Measurements from ENCODE around the gene LCN12. TPM values are rescaled to one million over a fixed set of nuclear protein-coding genes. Genes with fewer than 3 reads are reported as not detected.

LCN12 gene
- total and polyA plus RNA-seq, 3 experiments from 2014 or later, result 0.85 to 1.3 TPM; not detected in 1

GRCh38 chr9:136928591-136928990 lies 23.5 kb upstream of the LCN12 start:
- Histone ChIP-seq H3K27me3 (ENCODE audit: insufficient read depth, low read length, poor library complexity, severe bottlenecking) (no peaks in the 10 kb centered on the region), H3K27ac (ENCODE audit: low read depth, low read length) (no peak overlapping the region), H3K36me3 (ENCODE audit: insufficient read depth, low read length) (no peaks in the 10 kb centered on the region), H3K4me1 (ENCODE audit: insufficient read depth, low read length) (no peaks in the 10 kb centered on the region), H3K9me3 (ENCODE audit: low read length) (no peaks in the 10 kb centered on the region), H3K4me3 (ENCODE audit: low read length) (no peak overlapping the region)
- Mint-ChIP-seq H3K4me3 (no peak overlapping the region), H3K9me3 (no peaks in the 10 kb centered on the region), H3K27me3 (no peaks in the 10 kb centered on the region), H3K36me3 (peaks cover 0 to 39% (median 5%) of the 10 kb centered on the region in 3 donors), H3K27ac (peak overlapping the region in 4 of 8 donors; percentile 23 to 60 (median 30)), H3K4me1 (peaks cover 0 to 9% (median 8%) of the 10 kb centered on the region in 3 donors)
- no peak for DNase-seq
- POLR2A ChIA-PET, result interaction anchor here (0.6 kb wide), 2 partner anchors 21 to 68 kb away, joined by 4 read pairs; partner anchors contain the start of gene CLIC3
- CTCF ChIA-PET, result no interaction called here

GRCh38 chr9:136930014-136930413 lies 22.1 kb upstream of the LCN12 start:
- Histone ChIP-seq H3K9me3 (ENCODE audit: low read length) (no peaks in the 10 kb centered on the region), H3K4me1 (ENCODE audit: insufficient read depth, low read length) (no peaks in the 10 kb centered on the region), H3K27me3 (ENCODE audit: insufficient read depth, low read length, poor library complexity, severe bottlenecking) (no peaks in the 10 kb centered on the region), H3K27ac (ENCODE audit: low read depth, low read length) (no peak overlapping the region), H3K36me3 (ENCODE audit: insufficient read depth, low read length) (no peaks in the 10 kb centered on the region), H3K4me3 (ENCODE audit: low read length) (no peak overlapping the region)
- DNase-seq, result no peak
- H3K4me3 Mint-ChIP-seq, result no peak overlapping the region
- H3K4me1 Mint-ChIP-seq, result peaks cover 0 to 9% (median 8%) of the 10 kb centered on the region in 3 donors
- peak overlapping the region in 2 of 8 donors; percentile 50 to 85 for H3K27ac Mint-ChIP-seq
- ChIA-PET CTCF (interaction anchor here (1.2 to 2.0 kb wide), 2 partner anchors 12 to 88 kb away, joined by 4 to 5 read pairs; partner anchors contain the start of gene AJM1), POLR2A (no interaction called here)
- H3K9me3 Mint-ChIP-seq, result no peaks in the 10 kb centered on the region
- H3K27me3 Mint-ChIP-seq, result no peaks in the 10 kb centered on the region
- peaks cover 0 to 28% (median 5%) of the 10 kb centered on the region in 3 donors for H3K36me3 Mint-ChIP-seq

- H3K4me3 Mint-ChIP-seq, result no peak overlapping the region
- peaks cover 0 to 17% (median 5%) of the 10 kb centered on the region in 3 donors for H3K36me3 Mint-ChIP-seq
- no peak overlapping the region for H3K4me3 ChIP-seq (ENCODE audit: low read length)
- ChIA-PET POLR2A (no interaction called here), CTCF (interaction anchor here (2.0 kb wide), 1 partner anchor 13 kb away, joined by 5 read pairs; no protein-coding TSS in a partner anchor)
- no peaks in the 10 kb centered on the region for H3K36me3 ChIP-seq (ENCODE audit: insufficient read depth, low read length)
- no peaks in the 10 kb centered on the region for H3K27me3 Mint-ChIP-seq
- no peaks in the 10 kb centered on the region for H3K27me3 ChIP-seq (ENCODE audit: insufficient read depth, low read length, poor library complexity, severe bottlenecking)
- H3K4me1 ChIP-seq (ENCODE audit: insufficient read depth, low read length), result no peaks in the 10 kb centered on the region
- no peaks in the 10 kb centered on the region for H3K9me3 Mint-ChIP-seq
- peak overlapping the region in 6 of 8 donors; percentile 32 to 72 (median 48) for H3K27ac Mint-ChIP-seq
- peak in 1 of 5 donors; percentile 12 for DNase-seq
- H3K4me1 Mint-ChIP-seq, result peaks cover 5 to 14% (median 10%) of the 10 kb centered on the region in 3 donors
- no peak overlapping the region for H3K27ac ChIP-seq (ENCODE audit: low read depth, low read length)
- H3K9me3 ChIP-seq (ENCODE audit: low read length), result no peaks in the 10 kb centered on the region
Observed at GRCh38 chr9:136931611-136932130, 20.4 kb upstream of the LCN12 start.

GRCh38 chr9:136934277-136934676 lies 17.8 kb upstream of the LCN12 start:
- Mint-ChIP-seq H3K27me3 (no peaks in the 10 kb centered on the region), H3K36me3 (peaks cover 3 to 5% (median 4%) of the 10 kb centered on the region in 3 donors), H3K4me3 (peak overlapping the region in 1 of 7 donors; percentile 13), H3K27ac (peak overlapping the region in 3 of 8 donors; percentile 27 to 40 (median 39)), H3K4me1 (peaks cover 9 to 10% (median 9%) of the 10 kb centered on the region in 3 donors), H3K9me3 (no peaks in the 10 kb centered on the region)
- no peak for DNase-seq
- ChIA-PET CTCF (no interaction called here), POLR2A (no interaction called here)
- Histone ChIP-seq H3K4me1 (ENCODE audit: insufficient read depth, low read length) (no peaks in the 10 kb centered on the region), H3K27me3 (ENCODE audit: insufficient read depth, low read length, poor library complexity, severe bottlenecking) (no peaks in the 10 kb centered on the region), H3K4me3 (ENCODE audit: low read length) (no peak overlapping the region), H3K27ac (ENCODE audit: low read depth, low read length) (no peak overlapping the region), H3K9me3 (ENCODE audit: low read length) (no peaks in the 10 kb centered on the region), H3K36me3 (ENCODE audit: insufficient read depth, low read length) (no peaks in the 10 kb centered on the region)

GRCh38 chr9:136935651-136936050 lies 16.4 kb upstream of the LCN12 start:
- Histone ChIP-seq H3K36me3 (ENCODE audit: insufficient read depth, low read length) (no peaks in the 10 kb centered on the region), H3K9me3 (ENCODE audit: low read length) (no peaks in the 10 kb centered on the region), H3K4me3 (ENCODE audit: low read length) (no peak overlapping the region), H3K4me1 (ENCODE audit: insufficient read depth, low read length) (no peaks in the 10 kb centered on the region), H3K27ac (ENCODE audit: low read depth, low read length) (no peak overlapping the region), H3K27me3 (ENCODE audit: insufficient read depth, low read length, poor library complexity, severe bottlenecking) (no peaks in the 10 kb centered on the region)
- H3K27me3 Mint-ChIP-seq, result no peaks in the 10 kb centered on the region
- no peak overlapping the region for H3K27ac Mint-ChIP-seq
- ChIA-PET POLR2A (no interaction called here), CTCF (interaction anchor here (0.7 to 2.5 kb wide), 2 partner anchors 100 to 148 kb away, joined by 3 to 11 read pairs; no protein-coding TSS in a partner anchor)
- DNase-seq, result peak in 1 of 5 donors; percentile 9
- peaks cover 5 to 17% (median 6%) of the 10 kb centered on the region in 3 donors for H3K36me3 Mint-ChIP-seq
- H3K9me3 Mint-ChIP-seq, result no peaks in the 10 kb centered on the region
- peaks cover 9 to 10% (median 10%) of the 10 kb centered on the region in 3 donors for H3K4me1 Mint-ChIP-seq
- no peak overlapping the region for H3K4me3 Mint-ChIP-seq

- Histone ChIP-seq H3K9me3 (ENCODE audit: low read length) (no peaks in the 10 kb centered on the region), H3K27ac (ENCODE audit: low read depth, low read length) (no peak overlapping the region), H3K36me3 (ENCODE audit: insufficient read depth, low read length) (peaks cover 6% of the 10 kb centered on the region), H3K27me3 (ENCODE audit: insufficient read depth, low read length, poor library complexity, severe bottlenecking) (no peaks in the 10 kb centered on the region), H3K4me3 (ENCODE audit: low read length) (no peak overlapping the region), H3K4me1 (ENCODE audit: insufficient read depth, low read length) (no peaks in the 10 kb centered on the region)
- H3K4me1 Mint-ChIP-seq, result peaks cover 8 to 10% (median 10%) of the 10 kb centered on the region in 3 donors
- peak overlapping the region in 1 of 7 donors; percentile 67 for H3K4me3 Mint-ChIP-seq
- H3K27ac Mint-ChIP-seq, result peak overlapping the region in 2 of 8 donors; percentile 42 to 63
- H3K27me3 Mint-ChIP-seq, result no peaks in the 10 kb centered on the region
- H3K36me3 Mint-ChIP-seq, result peaks cover 5 to 27% (median 6%) of the 10 kb centered on the region in 3 donors
- DNase-seq, result no peak
- CTCF ChIA-PET, result interaction anchor here (1.5 to 2.5 kb wide), 2 partner anchors 93 to 98 kb away, joined by 5 to 11 read pairs; no protein-coding TSS in a partner anchor
- POLR2A ChIA-PET, result no interaction called here
- no peaks in the 10 kb centered on the region for H3K9me3 Mint-ChIP-seq
Observed at GRCh38 chr9:136936645-136937170, 15.4 kb upstream of the LCN12 start.

GRCh38 chr9:136937186-136938001 lies 14.7 kb upstream of the LCN12 start:
- Histone ChIP-seq H3K27me3 (ENCODE audit: insufficient read depth, low read length, poor library complexity, severe bottlenecking) (no peaks in the 10 kb centered on the region), H3K27ac (ENCODE audit: low read depth, low read length) (no peak overlapping the region), H3K4me1 (ENCODE audit: insufficient read depth, low read length) (no peaks in the 10 kb centered on the region), H3K9me3 (ENCODE audit: low read length) (no peaks in the 10 kb centered on the region), H3K36me3 (ENCODE audit: insufficient read depth, low read length) (peaks cover 12% of the 10 kb centered on the region), H3K4me3 (ENCODE audit: low read length) (no peak overlapping the region)
- POLR2A ChIA-PET, result no interaction called here
- Mint-ChIP-seq H3K9me3 (no peaks in the 10 kb centered on the region), H3K4me1 (peaks cover 5 to 11% (median 8%) of the 10 kb centered on the region in 3 donors), H3K27ac (no peak overlapping the region), H3K27me3 (no peaks in the 10 kb centered on the region), H3K4me3 (no peak overlapping the region), H3K36me3 (peaks cover 5 to 32% (median 6%) of the 10 kb centered on the region in 3 donors)
- CTCF ChIA-PET, result interaction anchor here (1.5 to 2.5 kb wide), 2 partner anchors 92 to 98 kb away, joined by 5 to 11 read pairs; no protein-coding TSS in a partner anchor
- peak in 1 of 5 donors; percentile 23 for DNase-seq

All from CD8-positive, alpha-beta memory T cell (primary cell).